ENCODE measurements around the gene SUGCT. TPM values are rescaled to one million over a fixed set of nuclear protein-coding genes. Genes with fewer than 3 reads are reported as not detected.

SUGCT gene
- total and polyA plus RNA-seq, 12 donors: 8.4 to 96.4 (median 25.5) TPM

GRCh38 chr7:40237731-40238130 lies 102.9 kb downstream of the SUGCT start:
- DNase-seq: no peak
- no peak for TF ChIP-seq POLR2A (IDR thresholded peaks at IDR 0.05)
- TF ChIP-seq, protein P1, sequence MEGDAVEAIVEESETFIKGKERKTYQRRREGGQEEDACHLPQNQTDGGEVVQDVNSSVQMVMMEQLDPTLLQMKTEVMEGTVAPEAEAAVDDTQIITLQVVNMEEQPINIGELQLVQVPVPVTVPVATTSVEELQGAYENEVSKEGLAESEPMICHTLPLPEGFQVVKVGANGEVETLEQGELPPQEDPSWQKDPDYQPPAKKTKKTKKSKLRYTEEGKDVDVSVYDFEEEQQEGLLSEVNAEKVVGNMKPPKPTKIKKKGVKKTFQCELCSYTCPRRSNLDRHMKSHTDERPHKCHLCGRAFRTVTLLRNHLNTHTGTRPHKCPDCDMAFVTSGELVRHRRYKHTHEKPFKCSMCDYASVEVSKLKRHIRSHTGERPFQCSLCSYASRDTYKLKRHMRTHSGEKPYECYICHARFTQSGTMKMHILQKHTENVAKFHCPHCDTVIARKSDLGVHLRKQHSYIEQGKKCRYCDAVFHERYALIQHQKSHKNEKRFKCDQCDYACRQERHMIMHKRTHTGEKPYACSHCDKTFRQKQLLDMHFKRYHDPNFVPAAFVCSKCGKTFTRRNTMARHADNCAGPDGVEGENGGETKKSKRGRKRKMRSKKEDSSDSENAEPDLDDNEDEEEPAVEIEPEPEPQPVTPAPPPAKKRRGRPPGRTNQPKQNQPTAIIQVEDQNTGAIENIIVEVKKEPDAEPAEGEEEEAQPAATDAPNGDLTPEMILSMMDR (IDR thresholded peaks at IDR 0.05): no peak
- WGBS, 4 donors: 88 to 96% (median 94%) methylated on average over 1 of the region's 1 CpG
- intact Hi-C loops (cut with DNase I): no loop called here
- no peaks in the 10 kb centered on the region for H3K27me3 ChIP-seq
- no peak overlapping the region for H3K4me3 ChIP-seq
- H3K4me1 ChIP-seq (replicated peaks in 1 of 2): no peaks in the 10 kb centered on the region
- no peaks in the 10 kb centered on the region for H3K36me3 ChIP-seq (replicated peaks in 1 of 2)
- no peaks in the 10 kb centered on the region for H3K9me3 ChIP-seq (replicated peaks in 1 of 3)
- no peak overlapping the region for H3K27ac ChIP-seq

- Histone ChIP-seq H3K27ac (no peak overlapping the region), H3K9me3 (replicated peaks in 1 of 3) (no peaks in the 10 kb centered on the region), H3K36me3 (replicated peaks in 1 of 2) (no peaks in the 10 kb centered on the region), H3K27me3 (no peaks in the 10 kb centered on the region), H3K4me3 (no peak overlapping the region), H3K4me1 (replicated peaks in 1 of 2) (no peaks in the 10 kb centered on the region)
- intact Hi-C loops (cut with DNase I): no loop called here
- no peak for DNase-seq
- TF ChIP-seq, protein P1 (IDR thresholded peaks at IDR 0.05): no peak
- TF ChIP-seq POLR2A (IDR thresholded peaks at IDR 0.05): no peak
- WGBS, 4 donors: 80 to 91% (median 89%) methylated on average over 7 of the region's 7 CpGs
These were observed 105.0 kb downstream of the SUGCT start for GRCh38 chr7:40239755-40240303.

DNA sequence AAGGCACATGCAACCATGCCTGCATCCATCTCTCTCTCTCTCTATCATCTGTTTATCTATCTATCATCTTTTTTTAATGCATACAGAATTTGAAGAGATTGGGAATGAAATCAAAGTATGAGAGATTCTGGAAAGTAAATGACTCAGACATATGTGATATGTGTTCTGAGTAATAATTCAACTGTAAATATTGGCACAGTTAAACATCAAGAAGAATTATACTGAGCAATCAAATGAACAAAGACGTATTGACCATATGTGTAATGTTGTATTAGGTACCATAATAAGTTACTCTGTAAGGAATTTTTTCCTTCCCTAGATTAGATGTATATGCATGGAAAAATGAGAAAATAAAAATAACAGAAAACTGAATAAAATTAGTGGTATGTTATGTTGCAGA lies 108.3 kb downstream of the SUGCT start:
- 90 to 93% (median 91%) methylated on average over 1 of the region's 1 CpG for WGBS, 4 donors
- H3K4me3 ChIP-seq: no peak overlapping the region
- DNase-seq: no peak
- no peaks in the 10 kb centered on the region for H3K36me3 ChIP-seq (replicated peaks in 1 of 2)
- no peak for TF ChIP-seq POLR2A (IDR thresholded peaks at IDR 0.05)
- TF ChIP-seq, protein P1 (IDR thresholded peaks at IDR 0.05): no peak
- H3K27me3 ChIP-seq: no peaks in the 10 kb centered on the region
- intact Hi-C loops (cut with DNase I): no loop called here
- H3K4me1 ChIP-seq (replicated peaks in 1 of 2): no peaks in the 10 kb centered on the region
- H3K27ac ChIP-seq: no peak overlapping the region
- no peaks in the 10 kb centered on the region for H3K9me3 ChIP-seq (replicated peaks in 1 of 3)

GRCh38 chr7:40244226-40244625 lies 109.4 kb downstream of the SUGCT start:
- DNase-seq: no peak
- Histone ChIP-seq H3K9me3 (replicated peaks in 1 of 3) (no peaks in the 10 kb centered on the region), H3K4me3 (no peak overlapping the region), H3K36me3 (replicated peaks in 1 of 2) (no peaks in the 10 kb centered on the region), H3K4me1 (replicated peaks in 1 of 2) (no peaks in the 10 kb centered on the region), H3K27ac (no peak overlapping the region), H3K27me3 (no peaks in the 10 kb centered on the region)
- TF ChIP-seq POLR2A (IDR thresholded peaks at IDR 0.05): no peak
- TF ChIP-seq, protein P1 (IDR thresholded peaks at IDR 0.05): no peak
- 81 to 84% (median 83%) methylated on average over 4 of the region's 4 CpGs for WGBS, 4 donors
- intact Hi-C loops (cut with DNase I): no loop called here
